GF-D8 (cell line): Measurements from ENCODE around the gene CSNK1E.

Experiments used
- DNase-seq: peaks from one replicate; lab custom pipeline; 2025; lab: John Stamatoyannopoulos, UW

Gene CSNK1E

GRCh38 chr22:38273135-38273826 is 44.0 kb downstream of the CSNK1E start:
- no peak for DNase-seq

GRCh38 chr22:38272373-38273134 is 44.7 kb downstream of the CSNK1E start, which contains the start of gene TMEM184B:
TMEM184B (minus strand) TSS chr22:38273010; CDS start chr22:38247961, 25,049 bp downstream.
- peak; percentile 23 for DNase-seq

- DNase-seq: no peak
Observed at GRCh38 chr22:38271927-38272372, 45.3 kb downstream of the CSNK1E start.

- DNase-seq: no peak
Observed at GRCh38 chr22:38271101-38271500, 46.1 kb downstream of the CSNK1E start.

- no peak for DNase-seq
Observed at GRCh38 chr22:38270091-38270992, 46.9 kb downstream of the CSNK1E start.

GRCh38 chr22:38269466-38269865 is 47.8 kb downstream of the CSNK1E start:
- DNase-seq: no peak

GRCh38 chr22:38267086-38267485 is 50.1 kb downstream of the CSNK1E start:
- DNase-seq: peak; percentile 66

- DNase-seq: peak; percentile 60
Observed at GRCh38 chr22:38266120-38266519, 51.1 kb downstream of the CSNK1E start.

- no peak for DNase-seq
Observed at GRCh38 chr22:38264322-38264843, 52.9 kb downstream of the CSNK1E start.

- no peak for DNase-seq
Observed at GRCh38 chr22:38262051-38262795, 55.0 kb downstream of the CSNK1E start.

GRCh38 chr22:38260761-38261681 is 56.2 kb downstream of the CSNK1E start:
- no peak for DNase-seq

- no peak for DNase-seq
Observed at GRCh38 chr22:38259370-38259769, 57.9 kb downstream of the CSNK1E start.

- no peak for DNase-seq
Observed at GRCh38 chr22:38258895-38259294, 58.3 kb downstream of the CSNK1E start.

GRCh38 chr22:38257650-38258250 is 59.5 kb downstream of the CSNK1E start:
- DNase-seq: no peak

GRCh38 chr22:38257181-38257580 is 60.1 kb downstream of the CSNK1E start:
- DNase-seq: no peak

- no peak for DNase-seq
Observed at GRCh38 chr22:38255697-38256096, 61.5 kb downstream of the CSNK1E start.

- DNase-seq: no peak
Observed at GRCh38 chr22:38251341-38251692, 65.9 kb downstream of the CSNK1E start.

GRCh38 chr22:38250643-38251340 is 66.4 kb downstream of the CSNK1E start:
- DNase-seq: no peak
